HCT116 (cell line): Measurements from ENCODE around the gene ZWILCH. TPM values are rescaled to one million over a fixed set of nuclear protein-coding genes. Genes with fewer than 3 reads are reported as not detected.

Experiments used
- ATAC-seq: fragments of 200-7000 bp; cut with Tn5 transposase; 2 replicates; pipeline ENCODE4 v1.9.1; 2020; ENCODE audit warnings: mild to moderate bottlenecking, moderate library complexity
- BruUV-seq: library from RNA; stranded (reverse); fragments of 400-500 nt; replicated peaks from 2 replicates; lab custom pipeline; 2021; lab: Mats Ljungman, UMichigan
- CTCF ChIA-PET: fragments of 300-600 bp; sonication (Branson Sonifier 250); formaldehyde crosslinking; loops from one replicate; lab custom pipeline; 2021; ENCODE audit warnings: antibody characterized with exemption; lab: Charles Lee
- POLR2A ChIA-PET: fragments of 300-600, 350-600 bp; sonication (Branson Sonifier 250); formaldehyde crosslinking; loops from one replicate; lab custom pipeline; 2021; ENCODE audit warnings: antibody characterized with exemption; lab: Charles Lee
- RAD21 ChIA-PET, 2 experiments: fragments of 300-600 bp; sonication (Branson Sonifier 250); formaldehyde crosslinking; loops; one replicate each; lab custom pipeline; 2023; ENCODE audit warnings: low total read pairs in 2 of 2; ENCODE audit not compliant: uncharacterized antibody in 2 of 2, unreplicated experiment in 2 of 2, low non-redundant PET in 1 of 2; lab: Charles Lee
- DNase-seq: peaks from one replicate; pipeline ENCODE4 v3.0.0-alpha.2; 2010; ENCODE audit warnings: low read depth, low spot score
- H2AFZ ChIP-seq: fragments of 200-600 bp; shearing (Covaris generic), sonication (generic); 2 replicates; pipeline ENCODE4 v1.6.1; 2017; ENCODE audit warnings: low read depth, mixed run types, mixed read lengths, antibody characterized with exemption, low read length; ENCODE audit not compliant: poor library complexity, severe bottlenecking
- H3K27ac ChIP-seq: 2 replicates; pipeline ENCODE4 v1.5.1; 2012; ENCODE audit warnings: low read depth, low read length
- H3K27me3 ChIP-seq: fragments of 200-600 bp; sonication (generic); 2 replicates; pipeline ENCODE4 v1.6.1; 2016; ENCODE audit warnings: mixed run types, low read length, mixed read lengths; ENCODE audit not compliant: insufficient read depth
- H3K36me3 ChIP-seq, 2 experiments: fragments of 200-500 bp in 1 of 2; fragments of 200-600 bp in 1 of 2; sonication (Bioruptor generic) in 1 of 2; sonication (generic) in 1 of 2; 2 replicates each; pipeline versions ENCODE4 v1.5.1 to v1.6.1; 2014 to 2016; ENCODE audit warnings: low read length in 2 of 2, inconsistent platforms in 1 of 2, mixed read lengths in 1 of 2, mixed run types in 1 of 2; ENCODE audit not compliant: insufficient read depth in 2 of 2, control insufficient read depth in 1 of 2
- H3K4me1 ChIP-seq, 2 experiments: fragments of 200-600 bp in 1 of 2; sonication (generic) in 1 of 2; 2 replicates each; pipeline versions ENCODE4 v1.5.1 to v1.6.1; 2012 to 2017; ENCODE audit warnings: low read length in 2 of 2, inconsistent platforms in 1 of 2, mild to moderate bottlenecking in 1 of 2, mixed read lengths in 1 of 2, mixed run types in 1 of 2, moderate library complexity in 1 of 2; ENCODE audit not compliant: insufficient read depth in 2 of 2, control insufficient read depth in 1 of 2
- H3K4me2 ChIP-seq: fragments of 200-600 bp; sonication (generic); 2 replicates; pipeline ENCODE4 v1.6.1; 2017; ENCODE audit warnings: mixed run types, low read length, mixed read lengths
- H3K4me3 ChIP-seq, 2 experiments: fragments of 200-600 bp in 1 of 2; sonication (generic) in 1 of 2; replicated peaks in 1 of 2; 2 replicates each; pipeline ENCODE4 v1.5.1; 2011 to 2016; ENCODE audit warnings: low read length in 2 of 2, control low read depth in 1 of 2, low read depth in 1 of 2, mild to moderate bottlenecking in 1 of 2, mixed read lengths in 1 of 2, mixed run types in 1 of 2
- H3K79me2 ChIP-seq: fragments of 200-600 bp; sonication (generic); 2 replicates; pipeline ENCODE4 v1.6.1; 2017; ENCODE audit warnings: mild to moderate bottlenecking, mixed run types, low read length, moderate library complexity, mixed read lengths; ENCODE audit not compliant: insufficient read depth
- H3K9ac ChIP-seq: fragments of 200-600 bp; sonication (generic); 2 replicates; pipeline ENCODE4 v1.6.1; 2016; ENCODE audit warnings: low read length, mixed read lengths
- H3K9me2 ChIP-seq: fragments of 200-600 bp; sonication (generic), shearing (Covaris generic); 2 replicates; pipeline ENCODE4 v1.6.1; 2017; ENCODE audit warnings: mixed run types, mild to moderate bottlenecking, moderate library complexity; ENCODE audit not compliant: insufficient read depth
- H3K9me3 ChIP-seq, 2 experiments: fragments of 200-500 bp in 1 of 2; fragments of 200-600 bp in 1 of 2; sonication (Bioruptor generic) in 1 of 2; sonication (generic) in 1 of 2; 2 replicates each; pipeline ENCODE4 v1.6.1; 2014 to 2017; ENCODE audit warnings: low read length in 2 of 2, mixed read lengths in 2 of 2, inconsistent platforms in 1 of 2, low read depth in 1 of 2, mild to moderate bottlenecking in 1 of 2, mixed run types in 1 of 2, moderate library complexity in 1 of 2; ENCODE audit not compliant: control insufficient read depth in 1 of 2, insufficient read depth in 1 of 2
- H4K20me1 ChIP-seq: fragments of 200-600 bp; sonication (generic), shearing (Covaris generic); 2 replicates; pipeline ENCODE4 v1.6.1; 2017; ENCODE audit warnings: mixed run types, mild to moderate bottlenecking, moderate library complexity; ENCODE audit not compliant: insufficient read depth
- CBX3 ChIP-seq: IDR thresholded peaks from 2 replicates; pipeline ENCODE4 v1.6.1; 2012; ENCODE audit warnings: low read depth
- CEBPB ChIP-seq: IDR thresholded peaks from 2 replicates; pipeline ENCODE4 v1.6.1; 2012; ENCODE audit warnings: low read depth
- EZH2phosphoT487 ChIP-seq: fragments of 200-600 bp; IDR thresholded peaks from 2 replicates; pipeline ENCODE4 v1.6.1; 2018; ENCODE audit warnings: antibody characterized with exemption, borderline replicate concordance
- JUND ChIP-seq: IDR thresholded peaks from 2 replicates; pipeline ENCODE4 v1.6.1; 2012
- POLR2A ChIP-seq: IDR thresholded peaks from 2 replicates; pipeline ENCODE4 v1.7.0; 2011; ENCODE audit warnings: borderline replicate concordance; ENCODE audit not compliant: insufficient read depth, insufficient read length; ENCODE audit errors: extremely low read depth
- RAD21 ChIP-seq: IDR thresholded peaks from 2 replicates; pipeline ENCODE4 v1.6.1; 2012; ENCODE audit warnings: low read depth, mild to moderate bottlenecking
- SIN3A ChIP-seq: IDR thresholded peaks from 2 replicates; pipeline ENCODE4 v1.6.1; 2012; ENCODE audit warnings: low read depth
- TCF7L2 ChIP-seq: IDR thresholded peaks from 2 replicates; pipeline ENCODE4 v1.7.0; 2011; ENCODE audit warnings: borderline replicate concordance, inconsistent platforms; ENCODE audit not compliant: insufficient read depth, insufficient read length; ENCODE audit errors: extremely low read depth
- YY1 ChIP-seq: IDR thresholded peaks from 2 replicates; pipeline ENCODE4 v1.6.1; 2011; ENCODE audit warnings: low read length, low read depth, moderate library complexity, mild to moderate bottlenecking; ENCODE audit not compliant: insufficient replicate concordance; ENCODE audit errors: extremely low read depth
- ZFX ChIP-seq: fragments of 450-650 bp; IDR thresholded peaks from 2 replicates; pipeline ENCODE4 v1.6.1; 2017
- ZNF274 ChIP-seq: fragments of 200-500 bp; sonication (Bioruptor generic); IDR thresholded peaks from 2 replicates; pipeline ENCODE4 v1.6.1; 2014; ENCODE audit warnings: mild to moderate bottlenecking, low read depth, low read length, inconsistent platforms
- intact Hi-C: fragments of 100-400 bp; cut with micrococcal nuclease; formaldehyde crosslinking; loops from 2 replicates; pipeline ENCODE4 v1.10.0; 2022
- total RNA-seq: library from RNA; stranded (reverse); gene quantifications from one replicate; pipeline ENCODE4 v1.2.1, GENCODE V29; 2021; ENCODE audit not compliant: unreplicated experiment
- TF ChIP-seq, protein P1 (sequence below): IDR thresholded peaks from 2 replicates; pipeline ENCODE4 v1.6.1; 2012
- TF ChIP-seq, protein P2 (sequence below): IDR thresholded peaks from 2 replicates; pipeline ENCODE4 v1.6.1; 2012
- TF ChIP-seq, protein P3 (sequence below): IDR thresholded peaks from 2 replicates; pipeline ENCODE4 v1.6.1; 2012; ENCODE audit warnings: low read depth
- TF ChIP-seq, protein P4 (sequence below): IDR thresholded peaks from 2 replicates; pipeline ENCODE4 v1.6.1; 2011; ENCODE audit warnings: mild to moderate bottlenecking, low read length, moderate library complexity; ENCODE audit not compliant: insufficient replicate concordance; ENCODE audit errors: extremely low read depth

The ZWILCH gene
- total RNA-seq, 1 experiment from 2014 or later = 25.8 TPM

DNA sequence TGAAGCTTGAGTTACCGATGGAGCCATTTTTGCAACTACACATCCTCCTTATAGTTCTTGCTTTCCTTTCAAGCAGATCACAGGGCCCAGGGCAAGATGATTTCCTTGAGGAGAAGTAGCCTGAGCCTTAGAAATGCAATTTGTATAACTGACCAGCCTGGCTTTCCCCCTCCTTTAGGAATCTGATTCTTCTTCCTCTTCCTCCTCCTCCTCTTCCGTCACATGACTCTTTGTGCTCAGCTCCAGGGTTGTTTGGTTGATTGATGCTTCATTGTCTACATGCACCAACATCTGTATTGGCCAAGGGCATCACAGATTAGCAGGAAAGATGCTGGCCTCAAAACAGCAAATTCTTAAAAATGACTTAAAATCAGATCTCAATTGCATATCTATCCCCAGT, 10.9 kb upstream of the ZWILCH start:
- Histone ChIP-seq H3K9me2 (no peaks in the 10 kb centered on the region), H3K4me1 (peaks cover 3 to 18% of the 10 kb centered on the region in 2 experiments; a peak in 2 of 4 replicates), H3K9ac (no peak overlapping the region), H3K27me3 (no peaks in the 10 kb centered on the region), H3K79me2 (peaks cover 40% of the 10 kb centered on the region), H4K20me1 (peaks cover 12% of the 10 kb centered on the region; the same call in 1 of the 2 replicates)
- ChIA-PET CTCF (no interaction called here), POLR2A (interaction anchor here (1.3 kb wide), 1 partner anchor 11 kb away, joined by 3 read pairs; the partner anchor contains the start of gene ZWILCH)
- no peak for DNase-seq
- intact Hi-C loops = no loop called here
- TF ChIP-seq, protein P1, sequence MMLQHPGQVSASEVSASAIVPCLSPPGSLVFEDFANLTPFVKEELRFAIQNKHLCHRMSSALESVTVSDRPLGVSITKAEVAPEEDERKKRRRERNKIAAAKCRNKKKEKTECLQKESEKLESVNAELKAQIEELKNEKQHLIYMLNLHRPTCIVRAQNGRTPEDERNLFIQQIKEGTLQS = no peak
- TF ChIP-seq YY1 (no peak), EZH2phosphoT487 (no peak), SIN3A (no peak), ZFX (no peak), ZNF274 (no peak), JUND (no peak), TCF7L2 (no peak), CEBPB (no peak), POLR2A (no peak), RAD21 (no peak), CBX3 (no peak)
- TF ChIP-seq, protein P2, sequence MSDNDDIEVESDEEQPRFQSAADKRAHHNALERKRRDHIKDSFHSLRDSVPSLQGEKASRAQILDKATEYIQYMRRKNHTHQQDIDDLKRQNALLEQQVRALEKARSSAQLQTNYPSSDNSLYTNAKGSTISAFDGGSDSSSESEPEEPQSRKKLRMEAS = no peak
- TF ChIP-seq, protein P3, sequence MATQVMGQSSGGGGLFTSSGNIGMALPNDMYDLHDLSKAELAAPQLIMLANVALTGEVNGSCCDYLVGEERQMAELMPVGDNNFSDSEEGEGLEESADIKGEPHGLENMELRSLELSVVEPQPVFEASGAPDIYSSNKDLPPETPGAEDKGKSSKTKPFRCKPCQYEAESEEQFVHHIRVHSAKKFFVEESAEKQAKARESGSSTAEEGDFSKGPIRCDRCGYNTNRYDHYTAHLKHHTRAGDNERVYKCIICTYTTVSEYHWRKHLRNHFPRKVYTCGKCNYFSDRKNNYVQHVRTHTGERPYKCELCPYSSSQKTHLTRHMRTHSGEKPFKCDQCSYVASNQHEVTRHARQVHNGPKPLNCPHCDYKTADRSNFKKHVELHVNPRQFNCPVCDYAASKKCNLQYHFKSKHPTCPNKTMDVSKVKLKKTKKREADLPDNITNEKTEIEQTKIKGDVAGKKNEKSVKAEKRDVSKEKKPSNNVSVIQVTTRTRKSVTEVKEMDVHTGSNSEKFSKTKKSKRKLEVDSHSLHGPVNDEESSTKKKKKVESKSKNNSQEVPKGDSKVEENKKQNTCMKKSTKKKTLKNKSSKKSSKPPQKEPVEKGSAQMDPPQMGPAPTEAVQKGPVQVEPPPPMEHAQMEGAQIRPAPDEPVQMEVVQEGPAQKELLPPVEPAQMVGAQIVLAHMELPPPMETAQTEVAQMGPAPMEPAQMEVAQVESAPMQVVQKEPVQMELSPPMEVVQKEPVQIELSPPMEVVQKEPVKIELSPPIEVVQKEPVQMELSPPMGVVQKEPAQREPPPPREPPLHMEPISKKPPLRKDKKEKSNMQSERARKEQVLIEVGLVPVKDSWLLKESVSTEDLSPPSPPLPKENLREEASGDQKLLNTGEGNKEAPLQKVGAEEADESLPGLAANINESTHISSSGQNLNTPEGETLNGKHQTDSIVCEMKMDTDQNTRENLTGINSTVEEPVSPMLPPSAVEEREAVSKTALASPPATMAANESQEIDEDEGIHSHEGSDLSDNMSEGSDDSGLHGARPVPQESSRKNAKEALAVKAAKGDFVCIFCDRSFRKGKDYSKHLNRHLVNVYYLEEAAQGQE = no peak
- TF ChIP-seq, protein P4, sequence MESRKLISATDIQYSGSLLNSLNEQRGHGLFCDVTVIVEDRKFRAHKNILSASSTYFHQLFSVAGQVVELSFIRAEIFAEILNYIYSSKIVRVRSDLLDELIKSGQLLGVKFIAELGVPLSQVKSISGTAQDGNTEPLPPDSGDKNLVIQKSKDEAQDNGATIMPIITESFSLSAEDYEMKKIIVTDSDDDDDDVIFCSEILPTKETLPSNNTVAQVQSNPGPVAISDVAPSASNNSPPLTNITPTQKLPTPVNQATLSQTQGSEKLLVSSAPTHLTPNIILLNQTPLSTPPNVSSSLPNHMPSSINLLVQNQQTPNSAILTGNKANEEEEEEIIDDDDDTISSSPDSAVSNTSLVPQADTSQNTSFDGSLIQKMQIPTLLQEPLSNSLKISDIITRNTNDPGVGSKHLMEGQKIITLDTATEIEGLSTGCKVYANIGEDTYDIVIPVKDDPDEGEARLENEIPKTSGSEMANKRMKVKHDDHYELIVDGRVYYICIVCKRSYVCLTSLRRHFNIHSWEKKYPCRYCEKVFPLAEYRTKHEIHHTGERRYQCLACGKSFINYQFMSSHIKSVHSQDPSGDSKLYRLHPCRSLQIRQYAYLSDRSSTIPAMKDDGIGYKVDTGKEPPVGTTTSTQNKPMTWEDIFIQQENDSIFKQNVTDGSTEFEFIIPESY = no peak
- TF ChIP-seq, all 23 proteins: peak for 0
- RAD21 ChIA-PET = no interaction called here
- Histone ChIP-seq H3K27ac (no peak overlapping the region), H3K36me3 (peaks cover 37 to 50% of the 10 kb centered on the region in 2 experiments), H3K4me3 (no peak overlapping the region), H3K4me2 (no peak overlapping the region), H3K9me3 (no peaks in the 10 kb centered on the region), H2AFZ (no peak overlapping the region)
- ATAC-seq = no peak
- BruUV-seq = no TSS peak
